ENCODE results near the gene KCTD1. TPM values are rescaled to one million over a fixed set of nuclear protein-coding genes. Genes with fewer than 3 reads are reported as not detected.

Gene KCTD1
- total and polyA plus RNA-seq, 2 donors (not counting 1 experiment from before 2014, with no cell fraction given), result 4.2 to 8.4 TPM

GRCh38 chr18:26553943-26554342, 5.6 kb upstream of the KCTD1 start:
- no peak overlapping the region for H3K27ac ChIP-seq (ENCODE audit: insufficient read depth, low read length)
- H3K9me3 ChIP-seq (ENCODE audit: control insufficient read depth, insufficient read depth, low read depth, low read length), result no peaks in the 10 kb centered on the region
- TF ChIP-seq EZH2 (IDR thresholded peaks at IDR 0.05; ENCODE audit: low read length, missing control alignments) (no peak), CTCF (conservative IDR thresholded peaks at IDR 0.05 in 1 of 2, IDR thresholded peaks at IDR 0.05 in 1 of 2; ENCODE audit: low read depth in 1 of 2, low read length in 2 of 2) (no peak)
- peaks cover 39% of the 10 kb centered on the region for H3K27me3 ChIP-seq (ENCODE audit: control insufficient read depth, insufficient read depth, low read length)
- no peaks in the 10 kb centered on the region for H3K36me3 ChIP-seq (ENCODE audit: control insufficient read depth, insufficient read depth, low read length)
- H3K9ac ChIP-seq (ENCODE audit: insufficient read depth, low read length), result no peak overlapping the region
- no peaks in the 10 kb centered on the region for H4K20me1 ChIP-seq (ENCODE audit: control insufficient read depth, extremely low read depth, insufficient read depth, low read length)
- DNase-seq (ENCODE audit: low read depth in 2 of 2), result no peak
- H3K4me1 ChIP-seq (ENCODE audit: control insufficient read depth, extremely low read depth, insufficient read depth, low read length), result no peaks in the 10 kb centered on the region
- no peak overlapping the region for H3K4me2 ChIP-seq (ENCODE audit: extremely low read depth, insufficient read depth, low read length)
- no peak overlapping the region for H3K4me3 ChIP-seq (replicated peaks in 1 of 4; ENCODE audit: control extremely low read depth in 1 of 4, insufficient read depth in 1 of 4, low read depth in 3 of 4, low read length in 4 of 4)
- H2AFZ ChIP-seq (ENCODE audit: low read length), result no peak overlapping the region
- no peaks in the 10 kb centered on the region for H3K79me2 ChIP-seq (ENCODE audit: control insufficient read depth, insufficient read depth, low read length)

- Histone ChIP-seq H3K4me1 (ENCODE audit: control insufficient read depth, extremely low read depth, insufficient read depth, low read length) (no peaks in the 10 kb centered on the region), H2AFZ (ENCODE audit: low read length) (no peak overlapping the region), H3K27me3 (ENCODE audit: control insufficient read depth, insufficient read depth, low read length) (peaks cover 36% of the 10 kb centered on the region), H3K9ac (ENCODE audit: insufficient read depth, low read length) (no peak overlapping the region), H4K20me1 (ENCODE audit: control insufficient read depth, extremely low read depth, insufficient read depth, low read length) (no peaks in the 10 kb centered on the region), H3K4me2 (ENCODE audit: extremely low read depth, insufficient read depth, low read length) (no peak overlapping the region), H3K79me2 (ENCODE audit: control insufficient read depth, insufficient read depth, low read length) (peaks cover 5% of the 10 kb centered on the region), H3K36me3 (ENCODE audit: control insufficient read depth, insufficient read depth, low read length) (no peaks in the 10 kb centered on the region), H3K9me3 (ENCODE audit: control insufficient read depth, insufficient read depth, low read depth, low read length) (no peaks in the 10 kb centered on the region), H3K4me3 (replicated peaks in 1 of 4; ENCODE audit: control extremely low read depth in 1 of 4, insufficient read depth in 1 of 4, low read depth in 3 of 4, low read length in 4 of 4) (no peak overlapping the region), H3K27ac (ENCODE audit: insufficient read depth, low read length) (no peak overlapping the region)
- no peak for DNase-seq (ENCODE audit: low read depth in 2 of 2)
- TF ChIP-seq CTCF (conservative IDR thresholded peaks at IDR 0.05 in 1 of 2, IDR thresholded peaks at IDR 0.05 in 1 of 2; ENCODE audit: low read depth in 1 of 2, low read length in 2 of 2) (no peak), EZH2 (IDR thresholded peaks at IDR 0.05; ENCODE audit: low read length, missing control alignments) (no peak)
Observed at GRCh38 chr18:26551695-26552081, 3.3 kb upstream of the KCTD1 start.

- peak in 1 of 2 donors; percentile 23 for DNase-seq (ENCODE audit: low read depth in 2 of 2)
- Histone ChIP-seq H2AFZ (ENCODE audit: low read length) (no peak overlapping the region), H3K4me3 (replicated peaks in 1 of 4; ENCODE audit: control extremely low read depth in 1 of 4, insufficient read depth in 1 of 4, low read depth in 3 of 4, low read length in 4 of 4) (no peak overlapping the region), H3K27me3 (ENCODE audit: control insufficient read depth, insufficient read depth, low read length) (peaks cover 36% of the 10 kb centered on the region), H3K79me2 (ENCODE audit: control insufficient read depth, insufficient read depth, low read length) (peaks cover 5% of the 10 kb centered on the region), H3K4me1 (ENCODE audit: control insufficient read depth, extremely low read depth, insufficient read depth, low read length) (no peaks in the 10 kb centered on the region), H3K9ac (ENCODE audit: insufficient read depth, low read length) (no peak overlapping the region), H3K36me3 (ENCODE audit: control insufficient read depth, insufficient read depth, low read length) (no peaks in the 10 kb centered on the region), H3K27ac (ENCODE audit: insufficient read depth, low read length) (no peak overlapping the region), H3K9me3 (ENCODE audit: control insufficient read depth, insufficient read depth, low read depth, low read length) (no peaks in the 10 kb centered on the region), H4K20me1 (ENCODE audit: control insufficient read depth, extremely low read depth, insufficient read depth, low read length) (no peaks in the 10 kb centered on the region), H3K4me2 (ENCODE audit: extremely low read depth, insufficient read depth, low read length) (no peak overlapping the region)
- no peak for TF ChIP-seq EZH2 (IDR thresholded peaks at IDR 0.05; ENCODE audit: low read length, missing control alignments)
- no peak for TF ChIP-seq CTCF (conservative IDR thresholded peaks at IDR 0.05 in 1 of 2, IDR thresholded peaks at IDR 0.05 in 1 of 2; ENCODE audit: low read depth in 1 of 2, low read length in 2 of 2)
Observed at GRCh38 chr18:26550998-26551694, 2.8 kb upstream of the KCTD1 start.

All from fibroblast of lung (primary cell).